Suppressor macrophage treated with lipopolysaccharide for 4 hours (primary cell): ENCODE measurements around the gene CYP26C1.
A peak's percentile ranks its signal among the peaks of the same experiment; 100 is the strongest.
"Not testable (repeated sequence)": the region's sequence is repeated elsewhere in the genome, so short reads cannot be mapped to it uniquely, and the experiment has no call there.

Experiments
- DNase-seq: peaks from one replicate; pipeline ENCODE4 v3.0.0-alpha.2; 2020

CYP26C1 gene

DNA sequence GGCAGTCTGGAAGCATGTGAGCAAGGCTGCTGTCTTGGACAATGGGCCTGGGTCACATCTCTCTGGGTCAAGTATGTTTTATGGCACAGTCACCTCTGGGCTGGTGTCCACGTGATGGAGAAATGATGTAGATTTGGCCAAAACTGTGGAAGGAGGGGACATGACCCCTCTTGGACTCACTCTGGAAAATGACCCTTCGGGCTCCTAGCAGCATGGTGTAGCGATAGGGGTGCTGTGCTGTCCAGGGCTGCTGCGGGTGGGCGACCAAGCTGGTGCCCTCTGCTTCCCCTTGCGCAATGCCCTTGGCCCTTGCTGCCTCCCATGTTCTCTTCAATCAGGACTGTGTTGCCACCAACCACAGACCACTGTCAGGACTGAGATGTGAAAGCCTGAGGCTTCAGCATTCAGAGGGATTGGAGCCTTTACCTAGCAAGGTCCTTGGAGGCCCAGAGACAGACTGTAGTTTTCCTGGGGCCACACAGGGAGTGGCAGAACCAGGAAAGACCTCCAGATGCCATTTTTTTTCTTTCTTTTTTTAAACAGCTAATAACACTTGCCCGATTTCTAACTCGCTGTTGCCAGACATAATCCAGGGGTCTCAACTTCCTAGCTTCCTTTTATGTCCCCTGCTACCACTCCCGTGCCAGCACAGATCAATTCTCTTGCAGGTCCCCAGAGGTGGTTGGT lies 19.2 kb downstream of the CYP26C1 start:
- DNase-seq: no peak

DNA sequence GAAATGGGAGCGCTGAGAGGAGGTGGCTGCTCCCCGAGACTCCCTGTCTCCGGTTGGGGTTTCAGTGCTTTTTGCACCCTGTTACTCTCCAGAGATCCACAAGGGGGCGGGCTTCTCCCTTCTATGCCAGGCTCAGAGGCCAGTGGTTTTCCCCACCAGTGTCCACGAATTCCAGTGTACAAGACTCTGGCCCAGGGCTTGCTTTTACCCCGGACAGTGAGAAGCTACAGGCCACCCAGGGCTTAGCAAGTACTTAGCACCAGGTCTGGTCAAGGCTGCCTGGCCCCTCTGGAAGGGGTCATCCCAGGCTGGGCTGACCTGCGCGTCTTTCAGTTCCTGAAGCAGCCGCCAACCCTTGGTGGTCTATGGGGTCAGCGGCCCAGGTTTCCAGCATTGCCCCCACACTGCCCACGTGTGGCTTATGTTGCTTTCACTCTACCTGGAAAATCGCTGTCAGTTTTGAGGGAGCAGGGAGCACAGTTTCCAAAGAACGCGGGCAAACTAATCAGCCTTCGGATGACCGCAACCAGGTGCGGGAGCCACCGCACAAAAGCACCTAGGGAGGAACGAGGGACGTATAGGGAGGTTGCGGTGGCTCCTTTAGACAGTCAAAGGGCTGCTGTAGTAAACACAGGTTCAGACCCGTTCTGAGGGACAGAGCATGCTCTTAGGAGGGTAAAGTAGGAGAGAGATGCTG lies 19.9 kb downstream of the CYP26C1 start:
- DNase-seq: peak; percentile 70

DNA sequence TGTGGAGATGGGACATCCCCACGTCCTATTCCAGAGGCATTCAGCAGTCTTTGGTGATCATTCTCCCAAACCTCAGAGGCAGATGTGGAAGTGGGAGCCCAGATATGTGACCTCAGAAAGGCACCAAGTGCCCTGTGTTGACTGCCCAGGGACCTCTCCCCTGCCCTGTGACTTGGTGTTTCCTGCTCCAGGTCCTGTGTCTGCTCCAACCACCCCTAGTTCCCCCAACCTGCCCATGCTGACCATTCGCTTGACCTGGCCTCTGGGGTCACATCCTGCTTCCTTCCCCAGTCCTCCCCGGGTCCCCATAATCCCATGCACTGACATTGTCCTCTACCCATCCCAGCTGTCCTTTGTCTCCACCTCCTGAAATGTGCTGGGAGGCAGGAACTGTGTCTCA lies 20.7 kb downstream of the CYP26C1 start:
- no peak for DNase-seq

DNA sequence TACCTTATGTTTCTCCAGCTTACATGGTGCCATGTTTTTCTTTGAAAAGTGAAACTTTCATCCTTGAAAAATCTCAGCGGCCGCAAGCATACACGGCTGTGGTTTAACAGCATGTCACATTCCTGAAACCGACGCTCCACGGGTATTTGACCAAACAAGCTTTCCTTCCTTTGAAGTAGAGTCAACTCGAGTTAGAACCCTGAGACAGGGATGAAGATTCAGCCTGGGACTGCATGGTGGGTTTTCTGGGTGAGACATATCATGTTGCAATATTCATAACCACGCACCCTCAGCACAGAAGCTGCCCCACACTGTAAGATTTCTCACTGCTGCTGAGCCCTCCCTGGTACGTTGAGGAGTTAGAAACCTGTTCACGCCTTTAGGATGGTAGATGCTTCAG lies 21.2 kb downstream of the CYP26C1 start:
- no peak for DNase-seq

- DNase-seq: no peak
Observed at GRCh38 chr10:93083743-93084539, 23.3 kb downstream of the CYP26C1 start.

DNA sequence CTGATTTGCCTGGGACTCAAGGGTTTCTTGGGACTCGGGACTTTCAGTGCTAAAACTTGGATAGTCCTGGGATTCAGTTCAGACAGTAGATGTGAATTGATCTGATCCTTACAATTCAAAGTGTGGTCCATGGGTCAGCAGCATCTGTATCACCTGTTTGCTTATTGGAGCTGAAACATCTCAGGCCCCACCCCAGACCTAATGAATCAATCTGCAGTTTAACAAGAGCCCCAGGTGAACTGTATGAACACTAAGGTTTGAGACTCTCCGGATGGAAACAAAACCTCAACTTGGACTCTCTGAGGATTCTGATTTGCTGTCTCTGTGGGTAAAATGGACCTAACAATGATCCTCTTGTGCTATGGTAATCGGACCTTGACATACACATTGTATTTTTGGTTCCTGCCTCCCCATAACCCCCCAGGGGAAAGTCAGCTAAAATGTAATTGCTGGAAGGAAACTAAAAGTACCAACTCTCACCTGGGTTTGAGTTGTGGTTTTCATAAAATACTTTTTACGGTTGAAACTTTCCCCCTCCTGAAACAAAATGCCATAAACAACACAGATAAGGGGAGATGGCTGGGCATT lies 24.8 kb downstream of the CYP26C1 start:
- DNase-seq: no peak

DNA sequence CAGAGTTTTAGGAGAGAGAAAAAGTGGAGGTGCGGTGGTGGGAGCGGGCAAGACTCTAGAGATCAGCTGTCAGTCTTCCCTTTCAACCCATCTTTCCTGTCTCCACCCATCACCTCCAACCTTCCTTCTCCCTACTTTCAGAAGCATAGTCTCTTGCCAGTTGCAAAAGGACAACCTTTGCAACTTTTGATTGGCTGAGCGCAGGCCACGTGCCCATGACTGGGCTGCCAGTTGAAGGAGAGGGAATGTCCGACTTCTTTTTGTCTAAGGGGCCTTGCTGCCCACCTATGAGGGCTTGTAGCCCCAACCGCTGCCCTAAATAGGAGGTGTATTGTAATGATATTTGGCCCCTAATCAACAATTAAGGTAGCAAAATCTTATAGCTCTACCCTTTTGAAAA lies 25.7 kb downstream of the CYP26C1 start:
- no peak for DNase-seq

- DNase-seq: no peak
Observed at GRCh38 chr10:93087846-93088245, 27.2 kb downstream of the CYP26C1 start.

DNA sequence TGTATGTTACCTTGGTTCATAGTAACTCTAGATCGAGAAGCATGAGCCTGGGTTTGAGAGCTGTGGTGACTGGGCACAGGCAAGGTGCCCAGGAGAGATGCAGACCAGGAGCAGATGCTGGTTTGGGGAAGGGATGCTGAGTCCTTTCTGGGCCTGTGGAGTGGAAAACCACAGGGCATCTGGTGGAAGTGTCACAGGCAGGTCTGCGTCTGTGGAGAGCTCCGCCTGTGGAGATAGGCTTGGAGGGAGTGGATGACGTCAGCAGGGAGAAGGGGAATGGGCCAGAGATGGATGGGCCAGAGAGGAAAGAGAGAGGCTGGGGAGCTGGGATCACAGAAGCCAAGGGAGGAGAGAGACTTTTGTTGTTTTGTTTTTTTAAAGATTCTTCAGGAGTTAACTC lies 27.9 kb downstream of the CYP26C1 start:
- DNase-seq: no peak

GRCh38 chr10:93090619-93091018 lies 30.0 kb downstream of the CYP26C1 start:
- no peak for DNase-seq

- no peak for DNase-seq
Observed at GRCh38 chr10:93091960-93092359, 31.4 kb downstream of the CYP26C1 start.

DNA sequence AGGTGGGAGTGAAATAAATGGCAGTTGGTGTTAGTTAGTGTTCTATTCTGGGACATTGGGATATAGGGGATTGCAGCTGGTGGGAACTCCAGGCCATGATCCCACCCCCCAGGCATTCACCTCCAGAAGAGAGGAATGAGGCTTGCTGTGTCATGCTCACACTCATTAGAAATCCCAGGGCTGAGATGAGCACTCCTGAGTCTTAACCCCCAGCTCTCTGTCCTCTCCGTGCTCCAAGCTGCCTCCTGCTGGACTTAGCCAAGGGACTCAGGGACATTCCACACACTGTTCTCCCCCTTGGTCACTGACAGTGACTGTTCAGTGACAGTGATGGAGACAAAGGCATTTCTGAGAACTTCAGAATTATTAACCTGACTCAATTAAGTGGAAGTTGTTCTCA lies 34.6 kb downstream of the CYP26C1 start:
- no peak for DNase-seq

- no peak for DNase-seq
Observed at GRCh38 chr10:93096901-93097300, 36.3 kb downstream of the CYP26C1 start.

DNA sequence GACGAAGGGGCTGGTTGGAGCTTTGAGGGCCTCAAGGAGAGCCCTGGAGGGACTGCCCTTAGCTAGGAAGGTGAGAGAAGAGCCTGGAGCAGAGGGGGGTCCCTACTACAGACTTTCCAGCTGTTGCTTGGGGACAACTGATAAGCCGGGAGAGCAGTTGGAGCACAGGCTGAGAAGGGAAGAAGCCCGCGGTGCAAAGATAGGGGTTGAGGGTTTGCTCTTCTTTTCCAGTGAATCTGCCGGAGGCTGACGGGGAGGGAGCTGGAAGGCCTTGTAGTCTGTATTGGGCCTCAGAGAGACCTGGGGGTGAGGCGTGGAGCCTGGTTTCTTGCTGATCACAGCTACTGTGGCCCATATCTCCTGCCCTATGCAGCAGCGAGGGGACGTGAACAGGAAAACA lies 36.8 kb downstream of the CYP26C1 start:
- no peak for DNase-seq

- no peak for DNase-seq
Observed at GRCh38 chr10:93098816-93099215, 38.2 kb downstream of the CYP26C1 start.

GRCh38 chr10:93099670-93100069 lies 39.1 kb downstream of the CYP26C1 start:
- no peak for DNase-seq

DNA sequence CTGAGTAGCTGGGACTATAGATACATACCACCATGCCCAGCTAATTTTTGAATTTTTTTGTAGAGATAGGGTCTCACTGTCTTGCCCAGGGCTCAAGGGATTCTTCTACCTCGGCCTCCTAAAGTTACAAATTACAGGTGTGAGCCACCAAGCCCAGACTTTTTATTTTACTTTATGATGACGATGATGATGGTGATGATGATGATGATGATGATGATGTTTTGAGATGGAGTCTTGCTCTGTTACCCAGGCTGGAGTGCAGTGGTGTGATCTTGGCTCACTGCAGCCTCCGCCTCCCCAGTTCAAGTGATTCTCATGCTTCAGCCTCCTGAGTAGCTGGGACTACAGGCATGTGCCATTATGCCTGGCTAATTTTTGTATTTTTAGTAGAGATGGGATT lies 40.5 kb downstream of the CYP26C1 start:
- DNase-seq: not testable (repeated sequence)

GRCh38 chr10:93103953-93104352 lies 43.4 kb downstream of the CYP26C1 start:
- no peak for DNase-seq

GRCh38 chr10:93106631-93107072 lies 46.1 kb downstream of the CYP26C1 start:
- DNase-seq: no peak

DNA sequence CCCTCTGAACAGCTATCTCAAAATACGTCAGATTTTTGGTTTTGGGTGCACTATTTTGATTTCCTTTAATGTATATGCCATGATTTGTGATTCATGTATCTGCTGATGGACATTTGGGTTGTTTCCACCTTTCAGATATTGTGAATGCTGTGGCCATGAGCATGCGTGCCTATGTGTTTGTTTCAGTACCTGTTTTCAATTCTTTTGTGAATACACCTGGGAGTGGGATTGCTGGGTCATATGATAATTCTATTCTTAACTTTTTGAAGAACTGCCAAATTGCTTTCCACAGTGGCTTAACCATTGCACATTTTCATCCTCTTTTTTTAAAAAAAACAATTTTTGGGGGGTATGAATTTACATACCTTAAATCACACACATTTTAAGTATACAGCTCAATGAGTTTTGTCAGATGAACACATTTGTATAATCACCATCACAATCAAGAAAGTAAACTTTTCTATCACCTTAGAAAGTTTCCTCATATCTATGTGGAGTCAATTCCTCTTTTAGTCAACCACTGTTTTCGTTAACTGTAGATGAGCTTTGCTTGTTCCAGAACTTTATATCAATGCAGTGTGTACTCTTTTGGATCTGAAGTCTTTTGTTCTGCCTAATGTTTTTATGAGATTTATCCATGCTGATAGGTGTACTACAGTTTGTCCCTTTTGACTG lies 50.0 kb downstream of the CYP26C1 start:
- no peak for DNase-seq

DNA sequence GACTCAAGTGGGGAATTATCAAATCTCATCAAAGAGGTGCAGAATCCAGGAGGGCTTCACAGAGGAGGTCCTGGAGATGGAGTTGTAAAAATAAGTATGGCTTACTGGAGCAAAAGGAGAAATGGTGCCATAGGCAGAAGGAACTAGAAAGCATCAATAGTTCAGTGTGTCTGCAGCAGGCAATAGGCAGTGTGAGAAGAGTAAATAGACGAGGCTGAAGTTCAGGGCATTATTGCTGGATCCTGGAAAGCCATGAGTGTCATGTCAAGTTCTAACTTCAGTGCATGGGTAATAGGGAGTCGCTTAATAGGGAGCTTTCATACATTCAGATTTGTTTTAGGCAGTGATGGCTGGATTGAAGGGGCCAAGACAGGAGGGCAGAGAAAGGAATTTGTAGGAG lies 52.4 kb downstream of the CYP26C1 start:
- DNase-seq: no peak

DNA sequence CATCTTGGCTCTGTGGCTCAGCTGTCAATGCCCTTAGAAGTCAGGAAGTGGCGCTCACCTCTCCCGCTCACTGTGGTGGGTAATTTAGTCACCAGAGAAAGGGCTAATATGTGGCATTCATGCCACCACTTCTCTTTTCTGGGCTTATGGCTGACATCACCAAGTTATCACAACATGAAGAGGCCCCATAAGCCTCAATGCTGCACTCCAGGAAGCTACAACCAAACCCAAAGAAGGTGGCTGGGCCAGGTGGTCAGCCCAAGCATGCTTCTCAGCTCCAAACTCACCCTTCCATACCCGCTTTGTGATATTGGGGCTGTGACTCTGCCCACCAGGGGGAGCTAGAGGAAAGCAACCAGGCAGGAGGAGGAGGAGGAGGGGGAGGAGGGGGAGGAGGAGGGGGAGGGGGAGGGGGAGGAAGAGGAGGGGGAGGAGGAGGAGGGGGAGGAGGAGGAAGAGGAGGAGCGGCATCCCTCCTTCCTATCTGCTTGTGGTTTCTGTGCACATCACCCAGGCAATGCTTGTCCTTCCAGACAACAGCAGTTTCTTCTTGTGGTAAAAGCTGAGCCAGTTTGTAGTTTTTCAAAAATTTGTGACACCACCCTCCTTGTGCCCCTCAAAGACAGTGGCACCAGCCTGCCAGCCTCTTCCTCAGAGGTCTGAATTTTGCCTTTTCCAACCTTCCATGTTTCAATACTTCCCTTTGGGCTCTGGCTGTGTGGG lies 55.2 kb downstream of the CYP26C1 start:
- peak; percentile 61 for DNase-seq
